ENCODE data around the gene MEGF9.

DNA sequence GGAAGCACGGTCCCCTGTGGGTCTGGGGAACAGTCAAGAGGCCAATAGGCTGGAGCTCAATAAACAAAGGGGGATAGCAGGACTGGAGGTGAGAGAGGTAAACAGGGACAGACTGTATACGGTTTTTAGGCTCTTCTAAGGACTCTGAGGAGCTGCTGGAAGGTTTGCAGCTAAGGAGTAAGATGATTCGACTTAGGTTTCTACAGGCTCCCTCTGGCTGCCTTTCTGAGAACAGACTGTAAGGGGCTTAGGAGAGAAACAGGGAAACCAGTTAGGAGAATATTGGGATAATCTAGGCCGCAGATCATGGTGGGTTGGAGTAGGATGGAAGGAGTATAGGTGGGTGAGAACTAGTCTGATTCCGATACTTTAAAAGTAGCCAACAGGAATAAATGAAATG is 144.7 kb downstream of the MEGF9 start:
- TF ChIP-seq GATA2 (IDR thresholded peaks at IDR 0.05; ENCODE audit: insufficient read depth, insufficient read length, low read depth, low read length) (no peak), CTCF (IDR thresholded peaks at IDR 0.05; ENCODE audit: extremely low read depth in 1 of 2, insufficient read depth in 1 of 2, low read depth in 1 of 2, low read length in 2 of 2) (no peak), POLR2AphosphoS5 (IDR thresholded peaks at IDR 0.05; ENCODE audit: insufficient read depth, low read depth, low read length) (no peak), EZH2 (IDR thresholded peaks at IDR 0.05; ENCODE audit: borderline replicate concordance, low read depth, low read length, severe bottlenecking) (no peak), POLR2A (IDR thresholded peaks at IDR 0.05; ENCODE audit: low read depth, low read length) (no peak), JUN (IDR thresholded peaks at IDR 0.05; ENCODE audit: borderline replicate concordance, insufficient read depth, insufficient read length, low read depth) (no peak)
